HepG2 (cell line): Measurements from ENCODE around the gene ZNF575. TPM values are rescaled to one million over a fixed set of nuclear protein-coding genes. Genes with fewer than 3 reads are reported as not detected.

ENCODE experiments used
- ATF2 ChIP-seq: sonication (generic); formaldehyde crosslinking; IDR thresholded peaks from 2 replicates; pipeline ENCODE4 v1.4.0; 2020; ENCODE audit warnings: missing genetic modification reagents
- ATF7 ChIP-seq, 2 experiments: fragments of 450-650 bp in 1 of 2; sonication (generic) in 1 of 2; formaldehyde crosslinking in 1 of 2; IDR thresholded peaks; 2 replicates each; pipeline versions ENCODE4 v1.4.0 to v1.6.1; 2016 to 2020; ENCODE audit warnings: antibody characterized with exemption in 1 of 2, mild to moderate bottlenecking in 1 of 2, missing genetic modification reagents in 1 of 2
- ATM ChIP-seq: fragments of 450-650 bp; IDR thresholded peaks from 2 replicates; pipeline ENCODE4 v1.7.1; 2017; ENCODE audit warnings: mild to moderate bottlenecking, borderline replicate concordance
- CENPX ChIP-seq: sonication (generic); formaldehyde crosslinking; IDR thresholded peaks from 2 replicates; pipeline ENCODE4 v1.9.0; 2021; ENCODE audit warnings: mild to moderate bottlenecking, missing genetic modification reagents, moderate library complexity
- CHD2 ChIP-seq: IDR thresholded peaks from 2 replicates; pipeline ENCODE4 v1.6.1; 2011; ENCODE audit warnings: low read depth, low read length, improper control_type of control experiment
- CREBL2 ChIP-seq: sonication (generic); formaldehyde crosslinking; IDR thresholded peaks from 2 replicates; pipeline ENCODE4 v1.8.1; 2023; ENCODE audit warnings: missing genetic modification reagents, mild to moderate bottlenecking, borderline replicate concordance
- FOXK1 ChIP-seq: sonication (generic); formaldehyde crosslinking; IDR thresholded peaks from 2 replicates; pipeline ENCODE4 v1.4.0; 2020; ENCODE audit warnings: low read depth, missing genetic modification reagents, borderline replicate concordance
- ISX ChIP-seq: sonication (generic); formaldehyde crosslinking; conservative IDR thresholded peaks from 2 replicates; pipeline ENCODE4 v1.5.0; 2020; ENCODE audit warnings: missing genetic modification reagents
- ONECUT2 ChIP-seq: sonication (generic); formaldehyde crosslinking; IDR thresholded peaks from 2 replicates; pipeline ENCODE4 v1.4.0; 2020; ENCODE audit warnings: missing genetic modification reagents
- PTBP1 ChIP-seq: fragments of 200-400 bp; formaldehyde crosslinking; IDR thresholded peaks from 2 replicates; pipeline ENCODE4 v1.6.1; 2018; ENCODE audit warnings: low read length, low read depth; ENCODE audit not compliant: poor library complexity, severe bottlenecking
- RCOR2 ChIP-seq: IDR thresholded peaks from 2 replicates; pipeline ENCODE4 v1.6.1; 2016; ENCODE audit warnings: missing biosample characterization, missing genetic modification reagents
- RFX5 ChIP-seq: IDR thresholded peaks from 2 replicates; pipeline ENCODE4 v1.6.1; 2011; ENCODE audit warnings: low read depth, low read length, improper control_type of control experiment
- SAP130 ChIP-seq: IDR thresholded peaks from 2 replicates; pipeline ENCODE4 v1.6.1; 2016; ENCODE audit warnings: low read depth
- TBX2 ChIP-seq: sonication (generic); formaldehyde crosslinking; IDR thresholded peaks from 2 replicates; pipeline ENCODE4 v1.5.0; 2020; ENCODE audit warnings: missing genetic modification reagents, mild to moderate bottlenecking, borderline replicate concordance
- TBX3 ChIP-seq: fragments of 450-650 bp; IDR thresholded peaks from 2 replicates; pipeline ENCODE4 v1.6.1; 2017; ENCODE audit warnings: antibody characterized with exemption, mild to moderate bottlenecking, inconsistent platforms, borderline replicate concordance
- ZBTB14 ChIP-seq: sonication (generic); formaldehyde crosslinking; IDR thresholded peaks from 2 replicates; pipeline ENCODE4 v1.4.0; 2020; ENCODE audit warnings: missing genetic modification reagents
- ZNF264 ChIP-seq: sonication (generic); formaldehyde crosslinking; IDR thresholded peaks from 2 replicates; pipeline ENCODE4 v1.4.0; 2020; ENCODE audit warnings: missing genetic modification reagents
- ZNF432 ChIP-seq: sonication (generic); formaldehyde crosslinking; IDR thresholded peaks from 2 replicates; pipeline ENCODE4 v1.5.0; 2020; ENCODE audit warnings: missing genetic modification reagents, mild to moderate bottlenecking, borderline replicate concordance
- ZNF451 ChIP-seq: sonication (generic); formaldehyde crosslinking; IDR thresholded peaks from 2 replicates; pipeline ENCODE4 v1.5.0; 2020; ENCODE audit warnings: mild to moderate bottlenecking, missing genetic modification reagents
- ZNF496 ChIP-seq: sonication (generic); formaldehyde crosslinking; IDR thresholded peaks from 2 replicates; pipeline ENCODE4 v1.8.1; 2023; ENCODE audit warnings: mild to moderate bottlenecking, moderate library complexity, missing genetic modification reagents; ENCODE audit not compliant: insufficient replicate concordance
- ZNF607 ChIP-seq: sonication (generic); formaldehyde crosslinking; IDR thresholded peaks from 2 replicates; pipeline ENCODE4 v1.5.1; 2020; ENCODE audit warnings: missing genetic modification reagents, mild to moderate bottlenecking, borderline replicate concordance
- ZNF772 ChIP-seq: sonication (generic); formaldehyde crosslinking; IDR thresholded peaks from 2 replicates; pipeline ENCODE4 v1.5.0; 2020; ENCODE audit warnings: mild to moderate bottlenecking, missing genetic modification reagents
- ZNF775 ChIP-seq: sonication (generic); formaldehyde crosslinking; IDR thresholded peaks from 2 replicates; pipeline ENCODE4 v1.4.0; 2020; ENCODE audit warnings: missing genetic modification reagents, mild to moderate bottlenecking, moderate library complexity, borderline replicate concordance
- ZSCAN20 ChIP-seq: sonication (generic); formaldehyde crosslinking; IDR thresholded peaks from 2 replicates; pipeline ENCODE4 v1.4.0; 2020; ENCODE audit warnings: missing genetic modification reagents, mild to moderate bottlenecking, borderline replicate concordance
- ZSCAN21 ChIP-seq: sonication (generic); formaldehyde crosslinking; IDR thresholded peaks from 2 replicates; pipeline ENCODE4 v1.8.0; 2022; ENCODE audit warnings: mild to moderate bottlenecking, missing genetic modification reagents, moderate library complexity, borderline replicate concordance
- polyA plus RNA-seq, 8 experiments: library from polyadenylated mRNA; depleted of rRNA in 3 of 8; stranded (reverse) in 7 of 8; unstranded in 1 of 8; fragments of >200 nt; fragmentation: Illumina TruSeq in 4 of 8; extraction: Trizol in 4 of 8; gene quantifications; 2 replicates each; pipeline versions ENCODE4 v1.2.1 to v1.2.3, GENCODE V29; 2011 to 2016; ENCODE audit warnings: low read depth in 4 of 8, missing spikeins in 1 of 8, mixed read lengths in 1 of 8; ENCODE audit not compliant: insufficient read depth in 1 of 8
- total RNA-seq, 5 experiments: library from RNA; depleted of rRNA; stranded (reverse); fragments of >200 nt; fragmentation: Illumina TruSeq; extraction: Trizol; gene quantifications; 2 replicates each; pipeline ENCODE4 v1.2.3, GENCODE V29; 2016; ENCODE audit warnings: low read depth in 1 of 5
- TF ChIP-seq, protein P1 (sequence below): sonication (generic); formaldehyde crosslinking; IDR thresholded peaks from 2 replicates; pipeline ENCODE4 v1.5.0; 2020; ENCODE audit warnings: mild to moderate bottlenecking, missing genetic modification reagents

ZNF575 gene
- total and polyA plus RNA-seq, 2 of the 13 experiments (the other 11 are each of a cell fraction or from before 2014, with no cell fraction given), result 0.17 to 0.27 TPM

- TF ChIP-seq ZBTB14 (CRISPR knock-in tag) (peak; percentile 24; the same call in 1 of the 2 replicates), ZSCAN21 (CRISPR knock-in tag) (peak; percentile 82; the same call in 1 of the 2 replicates), ZNF772 (CRISPR knock-in tag) (no peak), ZNF607 (peak; percentile 67; the same call in 1 of the 2 replicates), ONECUT2 (CRISPR knock-in tag) (no peak), ZNF432 (no peak), TBX2 (CRISPR knock-in tag) (peak; percentile 63; the same call in 1 of the 2 replicates), ZNF496 (CRISPR knock-in tag) (no peak), ATF7 (IDR thresholded peaks at IDR 0.05) (no peak), ATF7 (CRISPR knock-in tag; IDR thresholded peaks at IDR 0.05) (no peak), ATM (no peak), RFX5 (no peak), ZNF451 (0 out of 2 replicates have a peak, but pooled peaks have one; percentile 48), ISX (no peak), PTBP1 (no peak), SAP130 (CRISPR knock-in tag) (peak; percentile 88), CENPX (no peak), FOXK1 (CRISPR knock-in tag) (no peak), ZSCAN20 (no peak), TBX3 (no peak), ZNF264 (CRISPR knock-in tag) (no peak), CREBL2 (no peak), ZNF775 (CRISPR knock-in tag) (no peak), RCOR2 (CRISPR knock-in tag) (no peak), ATF2 (CRISPR knock-in tag) (no peak), CHD2 (no peak)
- TF ChIP-seq, protein P1, sequence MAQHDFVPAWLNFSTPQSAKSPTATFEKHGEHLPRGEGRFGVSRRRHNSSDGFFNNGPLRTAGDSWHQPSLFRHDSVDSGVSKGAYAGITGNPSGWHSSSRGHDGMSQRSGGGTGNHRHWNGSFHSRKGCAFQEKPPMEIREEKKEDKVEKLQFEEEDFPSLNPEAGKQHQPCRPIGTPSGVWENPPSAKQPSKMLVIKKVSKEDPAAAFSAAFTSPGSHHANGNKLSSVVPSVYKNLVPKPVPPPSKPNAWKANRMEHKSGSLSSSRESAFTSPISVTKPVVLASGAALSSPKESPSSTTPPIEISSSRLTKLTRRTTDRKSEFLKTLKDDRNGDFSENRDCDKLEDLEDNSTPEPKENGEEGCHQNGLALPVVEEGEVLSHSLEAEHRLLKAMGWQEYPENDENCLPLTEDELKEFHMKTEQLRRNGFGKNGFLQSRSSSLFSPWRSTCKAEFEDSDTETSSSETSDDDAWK (CRISPR knock-in tag), result no peak
Observed at GRCh38 chr19:43526884-43527859, 5.8 kb upstream of the ZNF575 start, which contains the start of gene ETHE1 (continued).
